HepG2 (cell line): Measurements from ENCODE around the gene CARMIL3. TPM values are rescaled to one million over a fixed set of nuclear protein-coding genes. Genes with fewer than 3 reads are reported as not detected.

Experiments
- GATAD2A ChIP-seq: IDR thresholded peaks from 2 replicates; pipeline ENCODE4 v1.6.1; 2016
- HDAC2 ChIP-seq: sonication (generic); formaldehyde crosslinking; IDR thresholded peaks from 2 replicates; pipeline ENCODE4 v1.4.0; 2020; ENCODE audit warnings: missing genetic modification reagents
- HNRNPH1 ChIP-seq: fragments of 200-400 bp; formaldehyde crosslinking; optimal IDR thresholded peaks from 2 replicates; pipeline ENCODE3; 2017; ENCODE audit warnings: mild to moderate bottlenecking, low read depth, low read length
- HNRNPUL1 ChIP-seq: fragments of 200-400 bp; formaldehyde crosslinking; IDR thresholded peaks from 2 replicates; pipeline ENCODE4 v1.6.1; 2017; ENCODE audit warnings: low read depth, mild to moderate bottlenecking, low read length, moderate library complexity
- HOXA3 ChIP-seq: sonication (generic); formaldehyde crosslinking; IDR thresholded peaks from 2 replicates; pipeline ENCODE4 v1.5.0; 2020; ENCODE audit warnings: missing genetic modification reagents
- ISL2 ChIP-seq: sonication (generic); formaldehyde crosslinking; IDR thresholded peaks from 2 replicates; pipeline ENCODE4 v1.5.0; 2020; ENCODE audit warnings: missing genetic modification reagents
- KLF13 ChIP-seq: sonication (generic); formaldehyde crosslinking; IDR thresholded peaks from 2 replicates; pipeline ENCODE4 v1.4.0; 2020; ENCODE audit warnings: mild to moderate bottlenecking, missing genetic modification reagents
- KLF16 ChIP-seq, 2 experiments: sonication (generic) in 1 of 2; formaldehyde crosslinking in 1 of 2; IDR thresholded peaks; 2 replicates each; pipeline versions ENCODE4 v1.6.1 to v1.8.0; 2016 to 2023; ENCODE audit warnings: missing genetic modification reagents in 2 of 2, missing compliant biosample characterization in 1 of 2
- KLF9 ChIP-seq: IDR thresholded peaks from 2 replicates; pipeline ENCODE4 v1.6.1; 2016; ENCODE audit warnings: low read depth
- MBNL3 ChIP-seq: fragments of 250-450 bp; sonication (Bioruptor Pico); conservative IDR thresholded peaks from 2 replicates; pipeline ENCODE4 v1.8.0; 2022; ENCODE audit warnings: mild to moderate bottlenecking, inconsistent platforms
- MED13 ChIP-seq: sonication (generic); formaldehyde crosslinking; IDR thresholded peaks from 2 replicates; pipeline ENCODE4 v1.5.0; 2020; ENCODE audit warnings: missing genetic modification reagents
- PRMT3 ChIP-seq: sonication (generic); formaldehyde crosslinking; IDR thresholded peaks from 2 replicates; pipeline ENCODE4 v1.8.1; 2022; ENCODE audit warnings: low read depth, mild to moderate bottlenecking, moderate library complexity, missing genetic modification reagents, borderline replicate concordance
- RCOR2 ChIP-seq: IDR thresholded peaks from 2 replicates; pipeline ENCODE4 v1.6.1; 2016; ENCODE audit warnings: missing biosample characterization, missing genetic modification reagents
- SALL1 ChIP-seq: sonication (generic); formaldehyde crosslinking; IDR thresholded peaks from 2 replicates; pipeline ENCODE4 v1.8.0; 2022; ENCODE audit warnings: mild to moderate bottlenecking, missing genetic modification reagents
- SIX1 ChIP-seq: sonication (generic); formaldehyde crosslinking; IDR thresholded peaks from 2 replicates; pipeline ENCODE4 v1.4.0; 2020; ENCODE audit warnings: missing genetic modification reagents, borderline replicate concordance
- SKI ChIP-seq: fragments of 450-650 bp; IDR thresholded peaks from one replicate; pipeline ENCODE4 v1.6.1; 2018; ENCODE audit warnings: mild to moderate bottlenecking; ENCODE audit not compliant: partially characterized antibody
- SP2 ChIP-seq: sonication (generic); formaldehyde crosslinking; IDR thresholded peaks from 2 replicates; pipeline ENCODE4 v1.5.1; 2020; ENCODE audit warnings: mild to moderate bottlenecking, missing genetic modification reagents
- SSRP1 ChIP-seq: IDR thresholded peaks from 2 replicates; pipeline ENCODE4 v1.6.1; 2016; ENCODE audit warnings: control low read depth
- TCF7 ChIP-seq: sonication (generic); IDR thresholded peaks from 2 replicates; pipeline ENCODE4 v1.6.1; 2016; ENCODE audit warnings: antibody characterized with exemption, low read depth
- U2AF1 ChIP-seq: fragments of 200-400 bp; formaldehyde crosslinking; optimal IDR thresholded peaks from 2 replicates; pipeline ENCODE3; 2017; ENCODE audit warnings: mild to moderate bottlenecking, low read depth, low read length
- ZFP1 ChIP-seq: IDR thresholded peaks from 2 replicates; pipeline ENCODE4 v1.6.1; 2016
- ZIK1 ChIP-seq: sonication (generic); formaldehyde crosslinking; IDR thresholded peaks from 2 replicates; pipeline ENCODE4 v1.5.0; 2020; ENCODE audit warnings: mild to moderate bottlenecking, low read depth, missing genetic modification reagents, borderline replicate concordance
- ZNF317 ChIP-seq: sonication (generic); formaldehyde crosslinking; IDR thresholded peaks from 2 replicates; pipeline ENCODE4 v1.5.0; 2020; ENCODE audit warnings: mild to moderate bottlenecking, missing genetic modification reagents
- ZNF333 ChIP-seq: sonication (generic); formaldehyde crosslinking; IDR thresholded peaks from 2 replicates; pipeline ENCODE4 v1.4.0; 2020; ENCODE audit warnings: mild to moderate bottlenecking, missing genetic modification reagents, borderline replicate concordance
- ZNF572 ChIP-seq: sonication (generic); formaldehyde crosslinking; IDR thresholded peaks from 2 replicates; pipeline ENCODE4 v1.5.1; 2020; ENCODE audit warnings: mild to moderate bottlenecking, missing genetic modification reagents
- polyA plus RNA-seq, 8 experiments: library from polyadenylated mRNA; depleted of rRNA in 3 of 8; stranded (reverse) in 7 of 8; unstranded in 1 of 8; fragments of >200 nt; fragmentation: Illumina TruSeq in 4 of 8; extraction: Trizol in 4 of 8; gene quantifications; 2 replicates each; pipeline versions ENCODE4 v1.2.1 to v1.2.3, GENCODE V29; 2011 to 2016; ENCODE audit warnings: low read depth in 4 of 8, missing spikeins in 1 of 8, mixed read lengths in 1 of 8; ENCODE audit not compliant: insufficient read depth in 1 of 8
- total RNA-seq, 5 experiments: library from RNA; depleted of rRNA; stranded (reverse); fragments of >200 nt; fragmentation: Illumina TruSeq; extraction: Trizol; gene quantifications; 2 replicates each; pipeline ENCODE4 v1.2.3, GENCODE V29; 2016; ENCODE audit warnings: low read depth in 1 of 5
- TF ChIP-seq, protein P1 (sequence below): sonication (generic); formaldehyde crosslinking; IDR thresholded peaks from 2 replicates; pipeline ENCODE4 v1.8.0; 2022; ENCODE audit warnings: mild to moderate bottlenecking, missing genetic modification reagents, borderline replicate concordance
- TF ChIP-seq, protein P2 (sequence below): sonication (generic); formaldehyde crosslinking; IDR thresholded peaks from 2 replicates; pipeline ENCODE4 v1.5.0; 2020; ENCODE audit warnings: missing genetic modification reagents, mild to moderate bottlenecking, borderline replicate concordance
- TF ChIP-seq, protein P3 (sequence below): IDR thresholded peaks from 2 replicates; pipeline ENCODE4 v1.6.1; 2016; ENCODE audit warnings: mild to moderate bottlenecking

Gene CARMIL3
- total and polyA plus RNA-seq, 2 of the 13 experiments (the other 11 are each of a cell fraction or from before 2014, with no cell fraction given): 0.27 to 0.55 TPM

DNA sequence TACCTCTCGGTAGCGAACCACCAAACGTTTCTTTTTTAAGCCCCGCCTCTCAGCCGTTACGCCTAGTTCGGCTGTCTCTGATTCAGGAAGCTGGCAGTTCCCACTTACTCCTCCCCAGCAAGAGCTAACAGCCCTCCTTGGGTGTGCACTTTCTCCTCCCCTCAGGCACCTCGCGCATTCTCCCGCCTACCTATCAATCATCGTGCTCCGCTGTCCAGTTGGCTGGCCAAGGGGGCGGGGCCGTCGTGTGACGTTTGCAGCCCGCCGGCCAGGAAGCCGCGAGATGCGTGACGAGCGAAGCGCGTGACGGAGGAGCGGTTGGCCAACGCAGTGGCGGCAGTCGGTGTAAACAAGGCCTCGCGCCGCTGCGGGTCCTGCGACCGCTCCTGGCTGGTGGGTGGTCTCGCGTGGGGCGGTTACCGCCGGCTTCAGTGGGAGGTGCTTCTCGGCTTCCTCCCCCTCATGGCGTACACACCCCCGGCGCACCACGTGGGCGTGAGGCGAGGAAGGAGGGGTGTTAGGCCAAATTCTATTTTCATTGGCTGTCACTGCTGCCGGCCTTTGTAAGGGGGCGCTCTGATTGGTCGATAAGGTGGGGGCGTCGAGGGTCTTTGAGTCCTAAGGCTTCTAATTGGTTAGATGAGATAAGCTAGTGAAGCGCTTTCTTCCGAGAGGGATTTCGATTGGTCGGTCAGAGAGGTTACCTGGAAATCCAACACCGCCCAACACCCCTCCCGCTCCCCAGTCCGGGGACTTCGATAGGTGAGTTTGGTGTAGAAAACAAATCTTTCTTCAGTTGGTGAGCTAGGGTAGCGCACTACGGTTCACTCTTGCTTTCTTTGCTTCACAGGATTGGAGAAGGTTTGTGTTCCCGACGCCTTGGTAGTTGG is 63.0 kb downstream of the CARMIL3 start, which contains the start of the genes DCAF11 and NRL (continued):
- TF ChIP-seq, protein P1, sequence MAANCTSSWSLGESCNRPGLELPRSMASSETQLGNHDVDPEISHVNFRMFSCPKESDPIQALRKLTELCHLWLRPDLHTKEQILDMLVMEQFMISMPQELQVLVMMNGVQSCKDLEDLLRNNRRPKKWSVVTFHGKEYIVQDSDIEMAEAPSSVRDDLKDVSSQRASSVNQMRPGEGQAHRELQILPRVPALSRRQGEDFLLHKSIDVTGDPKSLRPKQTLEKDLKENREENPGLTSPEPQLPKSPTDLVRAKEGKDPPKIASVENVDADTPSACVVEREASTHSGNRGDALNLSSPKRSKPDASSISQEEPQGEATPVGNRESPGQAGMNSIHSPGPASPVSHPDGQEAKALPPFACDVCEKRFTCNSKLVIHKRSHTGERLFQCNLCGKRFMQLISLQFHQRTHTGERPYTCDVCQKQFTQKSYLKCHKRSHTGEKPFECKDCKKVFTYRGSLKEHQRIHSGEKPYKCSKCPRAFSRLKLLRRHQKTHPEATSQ: peak; percentile 81; the same call in 1 of the 2 replicates
- TF ChIP-seq U2AF1 (peak; percentile 64), SALL1 (peak; percentile 98), ZFP1 (CRISPR knock-in tag) (no peak; the same call in 1 of the 2 replicates), ZNF572 (CRISPR knock-in tag) (peak; percentile 86; the same call in 1 of the 2 replicates), KLF16 (CRISPR knock-in tag; IDR thresholded peaks at IDR 0.05) (peak in 1 of 2 experiments; percentile 99; a peak in 2 of 4 replicates), MED13 (peak; percentile 96), HOXA3 (CRISPR knock-in tag) (peak; percentile 99), ZIK1 (CRISPR knock-in tag) (peak; percentile 96), KLF9 (CRISPR knock-in tag) (peak; percentile 99), SIX1 (CRISPR knock-in tag) (peak; percentile 94), ZNF317 (CRISPR knock-in tag) (peak; percentile 94), KLF13 (CRISPR knock-in tag) (peak; percentile 97), PRMT3 (CRISPR knock-in tag) (no peak), ISL2 (peak; percentile 89), ZNF333 (CRISPR knock-in tag) (peak; percentile 96; the same call in 1 of the 2 replicates), GATAD2A (CRISPR knock-in tag) (peak; percentile 89; the same call in 1 of the 2 replicates), SP2 (CRISPR knock-in tag) (peak; percentile 97), TCF7 (no peak), SKI (peak; percentile 93), HNRNPUL1 (no peak; the same call in 1 of the 2 replicates), HNRNPH1 (peak; percentile 54), MBNL3 (CRISPR knock-in tag) (no peak), SSRP1 (CRISPR knock-in tag) (no peak), RCOR2 (CRISPR knock-in tag) (peak; percentile 86), HDAC2 (CRISPR knock-in tag) (peak; percentile 98)
- TF ChIP-seq, protein P2, sequence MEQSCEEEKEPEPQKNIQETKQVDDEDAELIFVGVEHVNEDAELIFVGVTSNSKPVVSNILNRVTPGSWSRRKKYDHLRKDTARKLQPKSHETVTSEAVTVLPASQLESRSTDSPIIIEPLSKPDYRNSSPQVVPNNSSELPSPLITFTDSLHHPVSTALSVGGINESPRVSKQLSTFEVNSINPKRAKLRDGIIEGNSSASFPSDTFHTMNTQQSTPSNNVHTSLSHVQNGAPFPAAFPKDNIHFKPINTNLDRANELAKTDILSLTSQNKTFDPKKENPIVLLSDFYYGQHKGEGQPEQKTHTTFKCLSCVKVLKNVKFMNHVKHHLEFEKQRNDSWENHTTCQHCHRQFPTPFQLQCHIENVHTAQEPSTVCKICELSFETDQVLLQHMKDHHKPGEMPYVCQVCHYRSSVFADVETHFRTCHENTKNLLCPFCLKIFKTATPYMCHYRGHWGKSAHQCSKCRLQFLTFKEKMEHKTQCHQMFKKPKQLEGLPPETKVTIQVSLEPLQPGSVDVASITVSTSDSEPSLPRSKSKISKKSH: peak; percentile 99
- TF ChIP-seq, protein P3, sequence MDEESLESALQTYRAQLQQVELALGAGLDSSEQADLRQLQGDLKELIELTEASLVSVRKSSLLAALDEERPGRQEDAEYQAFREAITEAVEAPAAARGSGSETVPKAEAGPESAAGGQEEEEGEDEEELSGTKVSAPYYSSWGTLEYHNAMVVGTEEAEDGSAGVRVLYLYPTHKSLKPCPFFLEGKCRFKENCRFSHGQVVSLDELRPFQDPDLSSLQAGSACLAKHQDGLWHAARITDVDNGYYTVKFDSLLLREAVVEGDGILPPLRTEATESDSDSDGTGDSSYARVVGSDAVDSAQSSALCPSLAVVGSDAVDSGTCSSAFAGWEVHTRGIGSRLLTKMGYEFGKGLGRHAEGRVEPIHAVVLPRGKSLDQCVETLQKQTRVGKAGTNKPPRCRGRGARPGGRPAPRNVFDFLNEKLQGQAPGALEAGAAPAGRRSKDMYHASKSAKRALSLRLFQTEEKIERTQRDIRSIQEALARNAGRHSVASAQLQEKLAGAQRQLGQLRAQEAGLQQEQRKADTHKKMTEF (CRISPR knock-in tag): peak; percentile 99
